AG10803 (cell line): ENCODE measurements around the gene STPG4.

Experiments used
- DNase-seq: peaks from one replicate; pipeline ENCODE4 v3.0.0; 2010; ENCODE audit warnings: low read depth
- H3K4me3 ChIP-seq: 2 replicates; pipeline ENCODE4 v1.5.1; 2011; ENCODE audit warnings: mild to moderate bottlenecking, low read length, control low read depth
- CTCF ChIP-seq: conservative IDR thresholded peaks from 2 replicates; pipeline ENCODE4 v1.5.1; 2011; ENCODE audit warnings: mild to moderate bottlenecking, low read length, control low read depth, inconsistent platforms

Gene STPG4

GRCh38 chr2:47065343-47065742 lies 89.8 kb downstream of the STPG4 start:
- TF ChIP-seq CTCF, result no peak
- no peak overlapping the region for H3K4me3 ChIP-seq
- no peak for DNase-seq

GRCh38 chr2:47064106-47064505 lies 91.0 kb downstream of the STPG4 start:
- no peak for DNase-seq
- no peak overlapping the region for H3K4me3 ChIP-seq
- no peak for TF ChIP-seq CTCF

- no peak for TF ChIP-seq CTCF
- H3K4me3 ChIP-seq, result no peak overlapping the region
- no peak for DNase-seq
Measured at GRCh38 chr2:47063538-47063930, 91.6 kb downstream of the STPG4 start.

GRCh38 chr2:47062681-47063537 lies 92.2 kb downstream of the STPG4 start:
- TF ChIP-seq CTCF, result no peak
- DNase-seq, result no peak
- no peak overlapping the region for H3K4me3 ChIP-seq

GRCh38 chr2:47061944-47062678 lies 93.0 kb downstream of the STPG4 start:
- H3K4me3 ChIP-seq, result no peak overlapping the region
- DNase-seq, result no peak
- no peak for TF ChIP-seq CTCF

- H3K4me3 ChIP-seq, result no peak overlapping the region
- no peak for TF ChIP-seq CTCF
- DNase-seq, result no peak
Measured at GRCh38 chr2:47060652-47061170, 94.4 kb downstream of the STPG4 start.
